HG02610 (cell line): ENCODE measurements around the gene IGLL5.

Experiments used
- ATAC-seq: cut with Tn5 transposase; IDR thresholded peaks from one replicate; pipeline ENCODE4 v1.9.1; 2021; ENCODE audit warnings: mild to moderate bottlenecking, moderate library complexity; ENCODE audit not compliant: unreplicated experiment

Gene IGLL5

GRCh38 chr22:22858559-22858937 lies 29.1 kb upstream of the IGLL5 start:
- no peak for ATAC-seq

- no peak for ATAC-seq
Observed at GRCh38 chr22:22863001-22863400, 24.6 kb upstream of the IGLL5 start.

GRCh38 chr22:22865311-22866072 lies 22.1 kb upstream of the IGLL5 start:
- peak; percentile 64 for ATAC-seq

- no peak for ATAC-seq
Observed at GRCh38 chr22:22866381-22867111, 21.1 kb upstream of the IGLL5 start.

- no peak for ATAC-seq
Observed at GRCh38 chr22:22867996-22868715, 19.5 kb upstream of the IGLL5 start.

GRCh38 chr22:22870577-22871404 lies 16.8 kb upstream of the IGLL5 start:
- no peak for ATAC-seq

- ATAC-seq, result no peak
Observed at GRCh38 chr22:22871536-22872278, 15.9 kb upstream of the IGLL5 start.

GRCh38 chr22:22872722-22873708 lies 14.6 kb upstream of the IGLL5 start:
- no peak for ATAC-seq

GRCh38 chr22:22877523-22878210 lies 9.9 kb upstream of the IGLL5 start:
- no peak for ATAC-seq

GRCh38 chr22:22878211-22878570 lies 9.4 kb upstream of the IGLL5 start:
- ATAC-seq, result no peak

- no peak for ATAC-seq
Observed at GRCh38 chr22:22878801-22879674, 8.6 kb upstream of the IGLL5 start.

GRCh38 chr22:22879675-22880155 lies 7.9 kb upstream of the IGLL5 start:
- no peak for ATAC-seq

- no peak for ATAC-seq
Observed at GRCh38 chr22:22880645-22881044, 7.0 kb upstream of the IGLL5 start.

- no peak for ATAC-seq
Observed at GRCh38 chr22:22881116-22882000, 6.3 kb upstream of the IGLL5 start.

GRCh38 chr22:22882033-22882717 lies 5.4 kb upstream of the IGLL5 start:
- no peak for ATAC-seq
